Gastrocnemius medialis (tissue), 4 donors: ENCODE results near the gene TRIM7.

Source experiments
- POLR2A ChIP-seq, 2 donors: fragments of 450-650 bp; IDR thresholded peaks; one replicate each; pipeline ENCODE4 v1.6.1; 2017; ENCODE audit warnings: antibody characterized with exemption in 2 of 2, mild to moderate bottlenecking in 2 of 2, moderate library complexity in 2 of 2
- TF ChIP-seq, protein P1 (sequence below), 5 experiments: fragments of 450-650 bp in 3 of 5; fragments of 200-600 bp in 2 of 5; sonication (generic) in 2 of 5; IDR thresholded peaks in 4 of 5; conservative IDR thresholded peaks in 1 of 5; 1 replicate in 4 of 5; 2 replicates in 1 of 5; pipeline ENCODE4 v1.5.1; 2016 to 2019; ENCODE audit warnings: antibody characterized with exemption in 5 of 5, mild to moderate bottlenecking in 3 of 5, moderate library complexity in 3 of 5

DNA sequence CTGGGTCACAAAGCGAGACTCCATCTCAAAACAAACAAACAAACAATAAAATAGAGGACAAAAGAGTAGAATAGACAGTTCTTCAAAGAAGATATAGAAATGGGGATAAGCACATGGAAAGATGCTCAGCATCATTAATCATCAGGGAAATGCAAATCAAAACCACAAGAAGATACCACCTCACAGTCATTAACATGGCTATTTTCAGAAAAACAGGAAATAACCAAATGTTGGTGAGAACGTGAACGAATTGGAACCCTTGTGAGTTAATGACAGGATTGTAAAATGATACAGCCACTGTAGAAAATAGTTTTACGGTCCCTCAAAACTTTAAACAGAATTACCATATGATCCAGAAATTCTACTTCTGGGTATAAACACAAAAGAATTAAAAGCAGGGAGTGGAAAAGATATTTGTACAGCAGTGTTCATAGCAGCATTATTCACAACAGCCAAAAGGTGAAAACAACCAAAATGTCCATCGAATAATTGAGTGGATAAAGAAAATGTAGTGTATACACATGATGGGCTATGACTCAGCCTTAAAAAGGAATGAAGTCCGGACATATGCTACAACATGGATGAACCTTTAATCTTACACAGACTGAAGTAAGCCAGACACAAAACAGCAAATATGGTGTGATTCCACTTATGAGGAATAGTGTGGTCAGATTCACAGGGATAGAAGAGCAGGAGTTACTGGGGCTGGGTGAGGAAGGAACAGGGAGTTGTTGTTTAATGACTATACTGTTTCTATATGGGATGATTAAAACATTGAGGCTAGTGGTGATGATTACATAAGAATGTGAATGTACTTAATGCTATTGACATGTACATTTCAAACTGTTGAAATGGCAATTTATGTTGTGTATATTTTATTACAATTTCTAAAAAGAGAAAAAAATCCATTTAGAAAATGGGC, 37.9 kb downstream of the TRIM7 start:
- no peak for TF ChIP-seq POLR2A (IDR thresholded peaks at IDR 0.05)
- TF ChIP-seq, protein P1, sequence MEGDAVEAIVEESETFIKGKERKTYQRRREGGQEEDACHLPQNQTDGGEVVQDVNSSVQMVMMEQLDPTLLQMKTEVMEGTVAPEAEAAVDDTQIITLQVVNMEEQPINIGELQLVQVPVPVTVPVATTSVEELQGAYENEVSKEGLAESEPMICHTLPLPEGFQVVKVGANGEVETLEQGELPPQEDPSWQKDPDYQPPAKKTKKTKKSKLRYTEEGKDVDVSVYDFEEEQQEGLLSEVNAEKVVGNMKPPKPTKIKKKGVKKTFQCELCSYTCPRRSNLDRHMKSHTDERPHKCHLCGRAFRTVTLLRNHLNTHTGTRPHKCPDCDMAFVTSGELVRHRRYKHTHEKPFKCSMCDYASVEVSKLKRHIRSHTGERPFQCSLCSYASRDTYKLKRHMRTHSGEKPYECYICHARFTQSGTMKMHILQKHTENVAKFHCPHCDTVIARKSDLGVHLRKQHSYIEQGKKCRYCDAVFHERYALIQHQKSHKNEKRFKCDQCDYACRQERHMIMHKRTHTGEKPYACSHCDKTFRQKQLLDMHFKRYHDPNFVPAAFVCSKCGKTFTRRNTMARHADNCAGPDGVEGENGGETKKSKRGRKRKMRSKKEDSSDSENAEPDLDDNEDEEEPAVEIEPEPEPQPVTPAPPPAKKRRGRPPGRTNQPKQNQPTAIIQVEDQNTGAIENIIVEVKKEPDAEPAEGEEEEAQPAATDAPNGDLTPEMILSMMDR (IDR thresholded peaks at IDR 0.05 in 4 of 5, conservative IDR thresholded peaks at IDR 0.05 in 1 of 5) = no peak
